ENCODE results near the gene ENPP1.
"Not testable (repeated sequence)": the region's sequence is repeated elsewhere in the genome, so short reads cannot be mapped to it uniquely, and the experiment has no call there.

Gene ENPP1

DNA sequence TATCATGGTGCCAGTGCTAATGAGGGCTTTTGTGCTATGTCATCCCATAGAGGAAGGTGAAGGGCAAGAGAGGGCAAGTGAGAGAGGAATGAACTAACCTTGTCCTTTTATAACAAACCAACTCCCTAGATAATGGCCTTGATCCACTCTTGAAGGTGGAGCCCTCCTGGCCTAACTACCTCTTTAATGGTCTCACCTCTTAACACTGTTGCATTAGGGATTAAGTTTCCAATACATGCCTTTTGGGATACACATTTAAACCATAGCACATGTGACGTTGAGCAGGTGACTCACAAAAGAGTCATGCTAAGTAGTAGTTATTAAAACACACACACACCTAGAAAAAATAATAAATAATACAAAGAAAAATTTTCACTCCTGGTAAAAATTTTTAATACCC lies 106.4 kb downstream of the ENPP1 start:
- H3K4me3 ChIP-seq (replicated peaks; ENCODE audit: low read depth, low read length) = no peak overlapping the region
- TF ChIP-seq, protein P1, sequence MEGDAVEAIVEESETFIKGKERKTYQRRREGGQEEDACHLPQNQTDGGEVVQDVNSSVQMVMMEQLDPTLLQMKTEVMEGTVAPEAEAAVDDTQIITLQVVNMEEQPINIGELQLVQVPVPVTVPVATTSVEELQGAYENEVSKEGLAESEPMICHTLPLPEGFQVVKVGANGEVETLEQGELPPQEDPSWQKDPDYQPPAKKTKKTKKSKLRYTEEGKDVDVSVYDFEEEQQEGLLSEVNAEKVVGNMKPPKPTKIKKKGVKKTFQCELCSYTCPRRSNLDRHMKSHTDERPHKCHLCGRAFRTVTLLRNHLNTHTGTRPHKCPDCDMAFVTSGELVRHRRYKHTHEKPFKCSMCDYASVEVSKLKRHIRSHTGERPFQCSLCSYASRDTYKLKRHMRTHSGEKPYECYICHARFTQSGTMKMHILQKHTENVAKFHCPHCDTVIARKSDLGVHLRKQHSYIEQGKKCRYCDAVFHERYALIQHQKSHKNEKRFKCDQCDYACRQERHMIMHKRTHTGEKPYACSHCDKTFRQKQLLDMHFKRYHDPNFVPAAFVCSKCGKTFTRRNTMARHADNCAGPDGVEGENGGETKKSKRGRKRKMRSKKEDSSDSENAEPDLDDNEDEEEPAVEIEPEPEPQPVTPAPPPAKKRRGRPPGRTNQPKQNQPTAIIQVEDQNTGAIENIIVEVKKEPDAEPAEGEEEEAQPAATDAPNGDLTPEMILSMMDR (IDR thresholded peaks at IDR 0.05; ENCODE audit: low read depth, low read length, missing control alignments) = no peak
- DNase-seq (ENCODE audit: extremely low read depth, low read depth) = no peak

DNA sequence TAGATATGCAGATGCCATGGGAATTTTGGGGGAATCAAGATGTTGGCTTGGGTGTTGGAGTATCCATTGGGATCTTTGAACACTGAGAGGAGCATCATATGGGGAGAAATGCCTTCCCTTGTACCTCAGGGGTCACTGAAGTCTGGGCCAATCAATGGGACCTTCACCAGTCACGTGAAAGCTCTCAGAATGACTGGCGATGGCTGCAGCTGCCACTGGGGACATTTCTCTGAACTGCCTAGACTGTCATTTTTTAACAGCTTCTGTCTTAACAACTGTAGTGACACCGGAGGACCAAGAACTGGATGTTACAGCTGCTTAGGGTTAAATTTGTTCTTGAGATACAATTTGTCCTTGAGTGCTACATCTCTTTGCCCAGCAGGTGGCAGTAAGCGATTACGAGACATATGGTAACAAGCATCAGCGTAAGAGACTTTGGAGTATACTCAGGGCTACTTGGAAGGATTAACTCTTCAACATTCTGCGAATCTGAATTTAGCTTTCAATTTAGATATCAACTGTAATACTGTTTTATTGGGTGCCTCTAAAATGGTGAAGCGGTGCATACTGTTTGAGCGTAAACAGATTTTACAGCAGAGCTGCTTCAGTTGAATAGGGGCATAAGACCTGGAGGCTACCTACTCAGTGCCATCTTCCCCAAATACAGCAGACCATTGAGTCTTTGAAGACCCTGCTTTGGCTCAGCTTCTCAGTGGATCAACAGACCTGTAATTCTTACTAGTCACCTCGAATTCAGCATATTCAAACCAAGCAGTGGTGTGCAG lies 107.3 kb downstream of the ENPP1 start:
- TF ChIP-seq, protein P1 (IDR thresholded peaks at IDR 0.05; ENCODE audit: low read depth, low read length, missing control alignments) = peak; percentile 86
- H3K4me3 ChIP-seq (replicated peaks; ENCODE audit: low read depth, low read length) = no peak overlapping the region
- peak; percentile 74 for DNase-seq (ENCODE audit: extremely low read depth, low read depth)

DNA sequence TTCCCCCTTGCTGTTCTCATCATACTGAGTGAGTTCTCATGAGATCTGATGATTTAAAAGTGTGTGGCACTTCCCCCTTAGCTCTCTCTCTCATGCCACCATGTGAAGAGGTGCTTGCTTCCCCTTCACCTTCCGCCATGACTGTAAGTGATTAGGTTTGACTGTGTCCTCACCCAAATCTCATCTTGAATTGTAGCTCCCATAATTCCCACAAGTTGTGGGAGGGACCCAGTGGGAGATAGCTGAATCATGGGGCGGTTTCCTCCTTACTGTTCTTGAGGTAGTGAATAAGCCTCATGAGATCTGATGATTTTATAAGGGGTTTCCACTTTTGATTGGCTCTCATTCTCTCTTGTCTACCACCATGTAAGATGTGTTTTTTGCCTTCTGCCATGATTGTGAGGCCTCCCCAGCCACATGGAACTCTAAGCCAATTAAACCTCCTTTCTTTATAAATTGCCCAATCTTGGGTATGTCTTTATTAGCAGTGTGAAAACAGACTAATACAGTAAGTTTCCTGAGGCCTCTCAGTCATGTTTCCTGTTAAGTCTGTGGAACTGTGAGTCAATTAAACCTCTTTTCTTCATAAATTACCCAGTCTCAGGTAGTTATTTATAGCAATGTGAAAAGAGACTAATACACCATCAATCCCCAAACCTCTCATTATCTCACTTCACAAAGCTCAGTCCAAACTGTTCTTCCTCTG lies 108.4 kb downstream of the ENPP1 start:
- DNase-seq (ENCODE audit: extremely low read depth, low read depth); H3K4me3 ChIP-seq (replicated peaks; ENCODE audit: low read depth, low read length): not testable (repeated sequence)

DNA sequence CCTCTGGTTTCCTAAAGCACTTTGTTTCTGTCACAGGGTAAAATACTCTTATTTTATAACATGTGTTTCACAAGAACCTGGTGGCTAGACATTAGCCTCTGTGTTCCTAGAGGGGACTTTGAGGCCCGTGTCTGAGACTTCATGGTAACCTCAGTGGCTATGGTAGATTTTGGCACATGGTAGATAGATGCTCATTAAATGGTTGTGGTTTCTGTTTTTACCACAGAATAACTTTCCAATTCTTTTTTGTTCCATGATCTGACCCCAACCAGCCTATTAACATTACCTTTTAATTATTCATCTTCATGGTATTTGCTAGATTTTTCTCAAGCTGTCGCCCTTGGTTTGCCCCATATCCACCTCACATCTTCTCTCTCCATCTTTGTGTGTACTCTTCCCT lies 109.0 kb downstream of the ENPP1 start:
- TF ChIP-seq, protein P1 (IDR thresholded peaks at IDR 0.05; ENCODE audit: low read depth, low read length, missing control alignments) = no peak
- no peak for DNase-seq (ENCODE audit: extremely low read depth, low read depth)
- no peak overlapping the region for H3K4me3 ChIP-seq (replicated peaks; ENCODE audit: low read depth, low read length)

DNA sequence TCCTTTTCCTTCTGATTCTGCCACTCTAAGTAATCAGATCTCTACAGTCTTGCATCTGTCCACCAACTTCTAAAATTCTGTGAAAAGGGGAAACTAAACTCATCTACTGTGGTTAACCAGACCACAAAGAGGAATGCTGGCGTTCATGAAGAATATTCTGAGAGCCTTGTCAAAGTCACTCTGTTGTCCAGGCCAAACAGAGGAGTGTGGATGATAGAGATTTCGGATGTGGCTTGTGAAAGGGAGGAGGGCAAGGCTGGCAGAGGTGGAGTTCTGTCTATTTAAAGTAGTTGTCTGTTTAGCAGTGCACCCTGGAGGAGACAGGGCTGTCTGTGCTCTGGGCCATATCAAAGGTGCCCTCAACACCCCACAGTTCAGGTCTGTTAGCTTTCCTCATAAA lies 109.5 kb downstream of the ENPP1 start:
- DNase-seq (ENCODE audit: extremely low read depth, low read depth) = no peak
- TF ChIP-seq, protein P1 (IDR thresholded peaks at IDR 0.05; ENCODE audit: low read depth, low read length, missing control alignments) = no peak
- H3K4me3 ChIP-seq (replicated peaks; ENCODE audit: low read depth, low read length) = no peak overlapping the region

DNA sequence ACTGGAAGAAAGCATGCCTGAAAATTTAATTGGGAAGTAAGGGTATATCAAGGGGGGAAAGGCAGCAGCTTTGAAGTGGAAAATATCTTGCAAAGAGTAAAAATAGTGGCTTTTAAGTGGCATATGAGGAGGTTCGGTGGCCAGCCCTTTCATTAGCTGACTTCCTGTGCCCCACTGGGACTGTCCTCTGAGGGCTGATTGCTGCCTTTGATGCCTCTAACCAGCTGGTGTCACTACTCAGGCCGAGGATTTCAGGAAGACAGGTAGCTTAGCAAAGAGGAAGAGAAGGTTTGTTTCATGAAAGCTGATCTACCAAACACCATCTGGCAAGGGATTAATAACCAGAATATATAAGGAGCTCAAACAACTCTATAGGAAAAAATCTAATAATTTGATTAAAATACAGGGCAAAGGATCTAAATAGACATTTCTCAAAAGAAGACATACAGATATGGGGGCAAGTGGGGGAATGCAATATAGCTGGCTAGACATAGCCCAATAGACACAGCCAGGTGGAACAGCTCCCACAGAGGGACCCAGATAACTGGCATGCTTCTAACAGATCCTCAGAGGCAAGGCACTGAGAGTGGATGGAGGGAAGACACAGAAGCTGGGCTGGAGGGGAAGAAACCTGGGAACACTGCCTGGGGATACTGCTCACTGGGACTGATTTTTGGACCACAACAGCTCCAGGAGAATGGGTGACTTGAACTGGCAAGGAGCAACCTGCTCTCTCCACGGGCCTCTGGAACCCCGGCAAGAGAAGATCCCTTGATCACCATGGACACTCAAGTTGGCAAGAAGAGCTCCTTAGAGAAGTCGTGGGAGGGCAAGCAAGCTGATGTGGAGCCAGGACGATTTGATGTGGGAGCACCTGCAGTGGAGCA lies 110.2 kb downstream of the ENPP1 start:
- no peak overlapping the region for H3K4me3 ChIP-seq (replicated peaks; ENCODE audit: low read depth, low read length)
- TF ChIP-seq, protein P1 (IDR thresholded peaks at IDR 0.05; ENCODE audit: low read depth, low read length, missing control alignments) = no peak
- DNase-seq (ENCODE audit: extremely low read depth, low read depth) = no peak
